GM19099 (cell line): ENCODE results near the gene HOXA13.

Source experiments
- POLR2A ChIP-seq: IDR thresholded peaks from 3 replicates; pipeline ENCODE4 v1.6.1; 2011; ENCODE audit warnings: low read depth; ENCODE audit not compliant: insufficient read length; ENCODE audit errors: extremely low read depth

The HOXA13 gene

DNA sequence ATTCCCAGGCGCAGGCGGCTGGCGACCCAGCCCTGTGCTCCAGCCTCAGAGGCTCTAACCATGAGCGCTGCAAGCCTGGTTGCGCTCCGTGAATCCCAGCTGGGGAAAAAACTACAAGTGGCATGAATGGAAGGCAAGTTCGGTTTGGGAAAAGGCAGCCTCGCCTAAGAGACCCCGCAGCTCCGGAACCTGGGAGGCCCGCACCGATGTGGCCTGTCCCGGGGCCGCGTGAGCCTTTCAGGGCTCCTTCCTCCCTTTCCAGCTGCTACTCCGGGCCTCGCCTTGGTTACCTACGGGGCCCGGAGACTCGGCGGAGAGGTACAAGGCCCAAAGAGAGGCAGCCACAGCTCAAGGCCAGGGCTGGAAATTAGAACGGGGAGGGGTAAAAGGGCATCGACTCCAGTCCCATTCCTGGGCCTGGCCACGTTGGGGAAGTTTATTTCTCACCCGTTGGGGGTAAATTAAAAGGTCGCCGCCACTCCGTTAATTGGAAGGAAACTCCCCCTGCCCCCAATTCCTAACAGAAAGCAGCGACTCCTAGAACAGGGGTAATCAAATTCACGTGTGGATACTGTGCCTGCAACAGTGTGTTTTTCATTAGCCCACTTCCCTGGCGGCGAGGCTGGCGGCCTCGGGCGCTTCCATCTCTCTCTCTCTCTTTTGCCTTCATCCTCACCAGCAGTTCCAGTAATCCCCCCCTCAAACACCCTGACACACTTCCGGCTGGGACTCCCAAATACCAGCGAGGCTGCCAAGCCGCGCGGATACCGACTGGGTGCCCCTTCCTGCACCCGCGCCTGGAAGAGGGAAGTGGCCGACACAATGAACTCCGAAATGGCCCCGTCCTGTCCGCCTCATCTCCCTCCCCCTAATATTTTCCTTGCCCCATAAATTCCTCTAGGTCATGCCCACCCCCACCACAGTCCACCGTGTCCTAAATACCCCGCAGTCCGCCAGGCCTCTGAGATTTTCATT is 33.1 kb downstream of the HOXA13 start:
- TF ChIP-seq POLR2A: no peak

GRCh38 chr7:27165996-27166530 is 33.8 kb downstream of the HOXA13 start:
- TF ChIP-seq POLR2A: no peak

- TF ChIP-seq POLR2A: no peak
Observed at GRCh38 chr7:27165089-27165995, 34.5 kb downstream of the HOXA13 start, which contains the start of gene HOXA9. Gene HOXA9 (minus strand): TSS chr7:27165537. CDS start chr7:27165457, 80 bp downstream.

- no peak for TF ChIP-seq POLR2A
Observed at GRCh38 chr7:27164367-27165088, 35.4 kb downstream of the HOXA13 start.

GRCh38 chr7:27164045-27164366 is 35.9 kb downstream of the HOXA13 start:
- TF ChIP-seq POLR2A: no peak

DNA sequence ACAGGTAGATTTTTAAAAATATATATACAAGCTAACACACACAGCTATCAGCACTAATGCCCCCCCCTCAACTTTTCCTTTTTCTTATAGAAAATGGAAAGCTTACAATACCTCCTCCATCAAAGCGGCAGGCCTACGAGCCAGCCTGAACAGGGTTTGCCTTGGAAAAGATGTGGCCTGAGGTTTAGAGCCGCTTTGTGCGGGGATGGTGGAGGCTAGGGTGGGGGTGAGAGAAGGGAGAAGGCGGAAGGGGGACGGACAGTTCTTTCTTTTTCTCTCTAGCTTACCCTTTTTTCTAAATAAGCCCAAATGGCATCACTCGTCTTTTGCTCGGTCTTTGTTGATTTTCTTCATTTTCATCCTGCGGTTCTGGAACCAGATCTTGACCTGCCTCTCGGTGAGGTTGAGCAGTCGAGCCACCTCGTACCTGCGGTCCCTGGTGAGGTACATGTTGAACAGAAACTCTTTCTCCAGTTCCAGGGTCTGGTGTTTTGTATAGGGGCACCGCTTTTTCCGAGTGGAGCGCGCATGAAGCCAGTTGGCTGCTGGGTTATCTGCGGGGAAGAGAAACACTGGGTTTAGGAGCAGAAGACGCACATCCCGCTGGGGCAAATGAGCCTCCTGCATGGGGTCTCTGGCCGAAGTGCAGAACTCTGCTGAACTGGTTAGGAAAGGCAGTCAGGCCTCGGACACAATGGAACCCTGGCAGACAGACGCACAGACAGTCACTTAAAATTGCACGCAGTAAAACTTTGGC is 36.4 kb downstream of the HOXA13 start:
- no peak for TF ChIP-seq POLR2A

DNA sequence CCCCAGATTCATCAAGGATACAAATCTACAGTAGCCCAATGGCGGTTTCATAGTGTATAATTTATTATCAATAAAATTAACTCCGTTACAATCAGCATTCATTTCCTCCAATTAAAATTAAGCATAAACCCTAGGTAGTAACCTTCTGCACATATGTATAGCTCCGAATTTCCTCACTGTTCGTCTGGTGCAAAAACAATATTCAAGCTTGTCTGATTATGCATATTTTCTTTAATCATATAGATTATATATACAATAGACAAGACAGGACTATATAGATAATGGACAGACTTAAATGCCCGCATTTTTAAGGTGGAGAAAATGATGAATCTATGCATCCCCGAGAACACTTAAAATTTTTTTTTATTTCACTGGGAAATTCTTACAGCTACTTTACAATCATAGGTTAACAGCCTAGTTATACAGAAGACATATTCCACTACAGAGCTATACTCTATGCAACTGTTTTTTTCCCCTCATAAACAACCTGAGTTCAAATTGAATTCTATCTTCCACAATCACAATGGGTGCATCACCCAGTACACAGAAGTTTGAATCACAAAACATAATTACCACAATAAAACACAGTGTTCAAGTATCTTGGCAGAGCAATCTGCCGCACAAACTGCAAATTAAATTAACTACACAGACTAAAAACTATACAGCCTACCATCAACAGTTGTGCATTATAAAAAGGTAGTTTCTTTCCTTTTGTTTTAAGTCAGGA is 37.2 kb downstream of the HOXA13 start:
- no peak for TF ChIP-seq POLR2A

DNA sequence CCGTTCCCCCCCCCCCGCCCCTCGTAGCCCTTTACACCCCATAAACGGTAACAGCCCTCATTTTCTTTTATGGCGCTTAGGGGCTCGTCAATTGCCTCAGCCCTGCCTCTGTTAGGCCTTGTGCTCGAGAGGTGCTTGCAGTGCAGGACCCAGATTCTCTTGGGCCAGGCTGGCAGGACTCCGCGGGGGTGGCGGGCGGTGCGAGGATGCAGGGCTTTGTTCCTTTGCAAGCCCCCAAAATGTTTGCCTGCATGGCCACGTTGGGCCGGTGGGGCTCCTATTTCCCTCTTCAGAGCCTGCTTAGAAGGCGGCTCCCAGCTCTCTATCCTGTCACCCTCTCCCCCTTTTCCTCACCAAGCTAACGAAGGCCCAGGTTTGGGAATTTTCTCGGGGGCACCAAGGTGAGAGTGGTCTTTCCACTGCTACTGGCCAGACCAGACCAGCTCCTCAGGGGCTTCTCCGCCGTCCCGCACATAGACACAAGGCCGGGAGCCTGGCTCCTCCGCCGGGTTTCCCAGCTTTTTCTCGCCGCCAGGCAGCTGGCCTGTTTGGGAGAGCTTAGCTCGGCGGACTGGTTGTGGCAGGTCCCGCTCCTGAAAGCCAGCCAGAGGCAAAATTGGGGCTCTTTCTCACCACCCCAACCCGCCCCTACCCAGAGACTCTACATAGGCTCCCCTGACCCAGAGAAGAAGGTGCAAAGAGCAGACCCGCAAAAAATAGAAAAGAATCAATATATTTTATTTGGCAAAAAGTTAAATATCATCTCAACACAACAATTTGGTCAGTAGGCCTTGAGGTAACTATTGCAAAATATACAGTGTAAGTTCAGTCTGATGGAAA is 38.0 kb downstream of the HOXA13 start:
- TF ChIP-seq POLR2A: no peak

- TF ChIP-seq POLR2A: no peak
Observed at GRCh38 chr7:27161214-27161720, 38.6 kb downstream of the HOXA13 start.

DNA sequence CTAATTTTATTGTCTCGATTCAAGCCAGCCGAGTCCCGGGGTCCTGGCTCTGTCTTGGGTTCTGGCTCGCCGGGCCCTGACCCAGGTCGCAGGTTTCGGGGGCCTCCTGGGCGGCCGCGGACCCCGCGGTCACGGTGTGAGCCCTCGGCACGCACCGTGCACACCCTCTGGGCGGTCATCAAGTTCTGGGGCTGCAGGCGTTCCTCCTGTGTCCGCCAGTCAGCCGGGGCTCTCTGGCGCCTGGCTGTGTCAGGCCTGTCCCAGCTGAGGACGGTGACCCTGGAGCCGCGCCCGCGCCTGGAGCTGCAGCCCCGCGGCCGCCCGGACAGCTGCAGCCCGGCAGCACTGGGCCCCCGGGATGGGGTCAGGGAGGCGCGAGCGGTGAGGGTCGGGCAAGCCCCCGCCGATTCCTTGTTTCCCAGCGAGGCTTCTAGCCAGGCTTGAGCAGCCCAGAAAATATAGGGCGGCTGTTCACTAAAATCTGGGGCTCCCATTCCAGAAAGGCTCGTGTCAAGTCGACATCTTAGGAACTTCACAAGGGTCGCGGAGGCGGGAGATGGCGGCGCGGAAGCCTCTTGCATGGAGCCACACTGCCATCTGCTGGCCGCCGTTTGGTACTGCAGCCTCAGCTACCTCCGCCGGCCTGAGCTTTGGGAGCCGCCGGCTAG is 39.2 kb downstream of the HOXA13 start:
- no peak for TF ChIP-seq POLR2A

DNA sequence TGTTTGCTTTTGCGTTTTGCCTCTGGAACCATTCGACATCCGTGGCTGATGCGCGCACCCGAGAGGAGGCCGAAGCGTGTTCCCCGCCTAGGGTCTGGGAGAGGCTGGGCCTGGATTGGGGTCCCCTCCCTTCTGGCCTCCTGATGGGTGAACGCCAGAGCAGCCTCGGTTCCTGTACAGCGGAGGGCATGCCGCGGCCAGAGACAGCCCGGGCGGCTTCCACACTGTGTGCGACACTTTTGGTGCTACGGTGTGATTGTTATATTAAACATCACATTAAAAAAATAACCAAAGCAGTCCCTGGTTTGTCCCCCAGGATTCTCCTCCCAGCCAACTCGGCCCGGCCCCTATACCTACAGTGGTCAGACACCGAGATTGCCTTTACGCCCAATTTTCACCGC is 39.7 kb downstream of the HOXA13 start:
- no peak for TF ChIP-seq POLR2A
